Activated CD8-positive, alpha-beta memory T cell treated with anti-CD3 and anti-CD28 coated beads, Interleukin-2, amount 50 U/mL, for 4 hours (primary cell): ENCODE data around the gene ADRA2C.

Experiments used
- DNase-seq: peaks from one replicate; pipeline ENCODE4 v3.0.0-alpha.2; 2020

ADRA2C gene

GRCh38 chr4:3762753-3763549 is 3.2 kb upstream of the ADRA2C start:
- DNase-seq, result no peak

GRCh38 chr4:3765271-3766035 is 732 bp upstream of the ADRA2C start:
- DNase-seq, result no peak

- no peak for DNase-seq
Observed at GRCh38 chr4:3766785-3767569, 792 bp downstream of the ADRA2C start.

GRCh38 chr4:3767570-3768288 is 1.5 kb downstream of the ADRA2C start:
- DNase-seq, result no peak

- DNase-seq, result no peak
Observed at GRCh38 chr4:3768842-3769641, 2.9 kb downstream of the ADRA2C start.

- no peak for DNase-seq
Observed at GRCh38 chr4:3769642-3770184, 3.5 kb downstream of the ADRA2C start.

GRCh38 chr4:3770323-3771163 is 4.4 kb downstream of the ADRA2C start:
- DNase-seq, result no peak

GRCh38 chr4:3771164-3771809 is 5.1 kb downstream of the ADRA2C start:
- DNase-seq, result no peak

GRCh38 chr4:3771939-3772495 is 5.8 kb downstream of the ADRA2C start:
- DNase-seq, result no peak

GRCh38 chr4:3772632-3773031 is 6.4 kb downstream of the ADRA2C start:
- DNase-seq, result no peak

- DNase-seq, result no peak
Observed at GRCh38 chr4:3773552-3774001, 7.4 kb downstream of the ADRA2C start.

GRCh38 chr4:3774253-3774883 is 8.2 kb downstream of the ADRA2C start:
- no peak for DNase-seq

- no peak for DNase-seq
Observed at GRCh38 chr4:3775005-3775404, 8.8 kb downstream of the ADRA2C start.

GRCh38 chr4:3775576-3775975 is 9.4 kb downstream of the ADRA2C start:
- DNase-seq, result no peak

- DNase-seq, result no peak
Observed at GRCh38 chr4:3776166-3777032, 10.2 kb downstream of the ADRA2C start.

- DNase-seq, result no peak
Observed at GRCh38 chr4:3777033-3777390, 10.8 kb downstream of the ADRA2C start.

- no peak for DNase-seq
Observed at GRCh38 chr4:3777669-3778068, 11.5 kb downstream of the ADRA2C start.

GRCh38 chr4:3779509-3779908 is 13.3 kb downstream of the ADRA2C start:
- DNase-seq, result no peak
